HUES6 (cell line): ENCODE results near the gene RALGPS2.

Experiments
- H3K27ac ChIP-seq: 2 replicates; pipeline ENCODE4 v1.7.0; 2013; ENCODE audit warnings: low read depth, mild to moderate bottlenecking, low read length, inconsistent platforms
- H3K27me3 ChIP-seq: 2 replicates; pipeline ENCODE4 v1.6.1; 2013; ENCODE audit warnings: low read length; ENCODE audit not compliant: control insufficient read depth, insufficient read depth
- H3K36me3 ChIP-seq: 2 replicates; pipeline ENCODE4 v1.6.1; 2013; ENCODE audit warnings: low read length; ENCODE audit not compliant: control insufficient read depth, insufficient read depth
- H3K4me1 ChIP-seq: 2 replicates; pipeline ENCODE4 v1.6.1; 2013; ENCODE audit warnings: low read length; ENCODE audit not compliant: control insufficient read depth, insufficient read depth
- H3K4me3 ChIP-seq: 2 replicates; pipeline ENCODE4 v1.5.1; 2013; ENCODE audit warnings: low read depth, low read length
- H3K9ac ChIP-seq: one replicate; pipeline ENCODE4 v1.6.1; 2013; ENCODE audit warnings: mild to moderate bottlenecking, low read length
- H3K9me3 ChIP-seq: 2 replicates; pipeline ENCODE4 v1.6.1; 2013; ENCODE audit warnings: low read depth, low read length; ENCODE audit not compliant: control insufficient read depth, insufficient read depth

RALGPS2 gene

GRCh38 chr1:178881950-178882349 is 156.9 kb downstream of the RALGPS2 start:
- Histone ChIP-seq H3K9me3 (no peaks in the 10 kb centered on the region), H3K27ac (no peak overlapping the region), H3K9ac (no peak overlapping the region), H3K4me3 (no peak overlapping the region), H3K27me3 (no peaks in the 10 kb centered on the region), H3K4me1 (no peaks in the 10 kb centered on the region), H3K36me3 (peaks cover 6% of the 10 kb centered on the region)

- Histone ChIP-seq H3K27ac (no peak overlapping the region), H3K4me1 (no peaks in the 10 kb centered on the region), H3K27me3 (no peaks in the 10 kb centered on the region), H3K9me3 (no peaks in the 10 kb centered on the region), H3K9ac (no peak overlapping the region), H3K36me3 (peaks cover 14% of the 10 kb centered on the region), H3K4me3 (no peak overlapping the region)
Measured at GRCh38 chr1:178885869-178886268, 160.8 kb downstream of the RALGPS2 start.

GRCh38 chr1:178886551-178886950 is 161.5 kb downstream of the RALGPS2 start:
- Histone ChIP-seq H3K9me3 (no peaks in the 10 kb centered on the region), H3K4me3 (no peak overlapping the region), H3K36me3 (peaks cover 14% of the 10 kb centered on the region), H3K4me1 (no peaks in the 10 kb centered on the region), H3K9ac (no peak overlapping the region), H3K27ac (no peak overlapping the region), H3K27me3 (no peaks in the 10 kb centered on the region)

- Histone ChIP-seq H3K27ac (no peak overlapping the region), H3K4me3 (no peak overlapping the region), H3K27me3 (no peaks in the 10 kb centered on the region), H3K9me3 (no peaks in the 10 kb centered on the region), H3K9ac (no peak overlapping the region), H3K36me3 (peaks cover 13% of the 10 kb centered on the region), H3K4me1 (no peaks in the 10 kb centered on the region)
Measured at GRCh38 chr1:178895928-178896327, 170.9 kb downstream of the RALGPS2 start.

GRCh38 chr1:178898401-178898800 is 173.4 kb downstream of the RALGPS2 start:
- no peak overlapping the region for H3K9ac ChIP-seq

GRCh38 chr1:178899402-178899801 is 174.4 kb downstream of the RALGPS2 start:
- Histone ChIP-seq H3K4me3 (no peak overlapping the region), H3K36me3 (peaks cover 13% of the 10 kb centered on the region), H3K9ac (no peak overlapping the region)

More at GRCh38 chr1:178898401-178898800, 173.4 kb downstream of the RALGPS2 start:
- no peaks in the 10 kb centered on the region for H3K4me1 ChIP-seq
- peaks cover 17% of the 10 kb centered on the region for H3K36me3 ChIP-seq
- H3K27me3 ChIP-seq = no peaks in the 10 kb centered on the region
- no peak overlapping the region for H3K4me3 ChIP-seq
- no peaks in the 10 kb centered on the region for H3K9me3 ChIP-seq
- H3K27ac ChIP-seq = no peak overlapping the region

GRCh38 chr1:178901482-178902125 is 176.6 kb downstream of the RALGPS2 start:
- Histone ChIP-seq H3K36me3 (peaks cover 14% of the 10 kb centered on the region), H3K4me3 (no peak overlapping the region), H3K27me3 (no peaks in the 10 kb centered on the region), H3K4me1 (no peaks in the 10 kb centered on the region), H3K9ac (no peak overlapping the region), H3K27ac (no peak overlapping the region), H3K9me3 (no peaks in the 10 kb centered on the region)

More at GRCh38 chr1:178899402-178899801, 174.4 kb downstream of the RALGPS2 start:
- H3K4me1 ChIP-seq = no peaks in the 10 kb centered on the region
- H3K27me3 ChIP-seq = no peaks in the 10 kb centered on the region
- no peaks in the 10 kb centered on the region for H3K9me3 ChIP-seq
- no peak overlapping the region for H3K27ac ChIP-seq

- Histone ChIP-seq H3K36me3 (peaks cover 9% of the 10 kb centered on the region), H3K9ac (no peak overlapping the region), H3K9me3 (no peaks in the 10 kb centered on the region), H3K4me1 (no peaks in the 10 kb centered on the region), H3K27me3 (no peaks in the 10 kb centered on the region), H3K4me3 (no peak overlapping the region), H3K27ac (no peak overlapping the region)
Measured at GRCh38 chr1:178908358-178908757, 183.3 kb downstream of the RALGPS2 start.

GRCh38 chr1:178910023-178910422 is 185.0 kb downstream of the RALGPS2 start:
- peaks cover 13% of the 10 kb centered on the region for H3K36me3 ChIP-seq
- no peak overlapping the region for H3K4me3 ChIP-seq
- no peak overlapping the region for H3K9ac ChIP-seq
- H3K27ac ChIP-seq = no peak overlapping the region
- no peaks in the 10 kb centered on the region for H3K4me1 ChIP-seq
- H3K9me3 ChIP-seq = no peaks in the 10 kb centered on the region
- H3K27me3 ChIP-seq = no peaks in the 10 kb centered on the region

GRCh38 chr1:178912597-178912996 is 187.6 kb downstream of the RALGPS2 start:
- H3K36me3 ChIP-seq = peaks cover 18% of the 10 kb centered on the region
- no peak overlapping the region for H3K9ac ChIP-seq
- H3K4me1 ChIP-seq = no peaks in the 10 kb centered on the region
- H3K9me3 ChIP-seq = no peaks in the 10 kb centered on the region
- no peak overlapping the region for H3K4me3 ChIP-seq
- no peak overlapping the region for H3K27ac ChIP-seq
- no peaks in the 10 kb centered on the region for H3K27me3 ChIP-seq

- Histone ChIP-seq H3K4me1 (no peaks in the 10 kb centered on the region), H3K36me3 (peaks cover 15% of the 10 kb centered on the region), H3K4me3 (no peak overlapping the region), H3K27ac (no peak overlapping the region), H3K27me3 (no peaks in the 10 kb centered on the region), H3K9ac (no peak overlapping the region), H3K9me3 (no peaks in the 10 kb centered on the region)
Measured at GRCh38 chr1:178916448-178917174, 191.6 kb downstream of the RALGPS2 start.
